ENCODE data around the gene SLC9C1.

SLC9C1 gene

GRCh38 chr3:112095731-112096130 lies 198.3 kb downstream of the SLC9C1 start:
- no peak overlapping the region for H3K4me2 ChIP-seq (ENCODE audit: low read length)
- H3K27ac ChIP-seq (ENCODE audit: low read depth, low read length, poor library complexity, severe bottlenecking), result no peak overlapping the region
- no peaks in the 10 kb centered on the region for H3K79me2 ChIP-seq (ENCODE audit: insufficient read depth, low read length)
- H3K4me3 ChIP-seq (ENCODE audit: low read depth, low read length, poor library complexity, severe bottlenecking), result no peak overlapping the region
- no peaks in the 10 kb centered on the region for H3K27me3 ChIP-seq (ENCODE audit: insufficient read depth, low read length)
- no peak for TF ChIP-seq EZH2 (IDR thresholded peaks at IDR 0.05; ENCODE audit: borderline replicate concordance, low read length)
- TF ChIP-seq, protein P1, sequence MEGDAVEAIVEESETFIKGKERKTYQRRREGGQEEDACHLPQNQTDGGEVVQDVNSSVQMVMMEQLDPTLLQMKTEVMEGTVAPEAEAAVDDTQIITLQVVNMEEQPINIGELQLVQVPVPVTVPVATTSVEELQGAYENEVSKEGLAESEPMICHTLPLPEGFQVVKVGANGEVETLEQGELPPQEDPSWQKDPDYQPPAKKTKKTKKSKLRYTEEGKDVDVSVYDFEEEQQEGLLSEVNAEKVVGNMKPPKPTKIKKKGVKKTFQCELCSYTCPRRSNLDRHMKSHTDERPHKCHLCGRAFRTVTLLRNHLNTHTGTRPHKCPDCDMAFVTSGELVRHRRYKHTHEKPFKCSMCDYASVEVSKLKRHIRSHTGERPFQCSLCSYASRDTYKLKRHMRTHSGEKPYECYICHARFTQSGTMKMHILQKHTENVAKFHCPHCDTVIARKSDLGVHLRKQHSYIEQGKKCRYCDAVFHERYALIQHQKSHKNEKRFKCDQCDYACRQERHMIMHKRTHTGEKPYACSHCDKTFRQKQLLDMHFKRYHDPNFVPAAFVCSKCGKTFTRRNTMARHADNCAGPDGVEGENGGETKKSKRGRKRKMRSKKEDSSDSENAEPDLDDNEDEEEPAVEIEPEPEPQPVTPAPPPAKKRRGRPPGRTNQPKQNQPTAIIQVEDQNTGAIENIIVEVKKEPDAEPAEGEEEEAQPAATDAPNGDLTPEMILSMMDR (IDR thresholded peaks at IDR 0.05; ENCODE audit: low read length), result no peak
- H4K20me1 ChIP-seq (ENCODE audit: insufficient read depth, low read length), result no peaks in the 10 kb centered on the region
- H3K9me3 ChIP-seq (ENCODE audit: low read length), result no peaks in the 10 kb centered on the region
- H3K36me3 ChIP-seq (ENCODE audit: insufficient read depth, low read length), result no peaks in the 10 kb centered on the region
- peaks cover 25% of the 10 kb centered on the region for H3K4me1 ChIP-seq (ENCODE audit: insufficient read depth, low read length, severe bottlenecking)
- no peak overlapping the region for H2AFZ ChIP-seq (ENCODE audit: low read length)
- H3K9ac ChIP-seq (ENCODE audit: low read length), result no peak overlapping the region
- no peaks in the 10 kb centered on the region for H3K9me2 ChIP-seq (ENCODE audit: low read depth, low read length)
- peaks cover 5% of the 10 kb centered on the region; the same call in 1 of the 2 replicates for H3F3A ChIP-seq (ENCODE audit: insufficient read depth, low read length)

DNA sequence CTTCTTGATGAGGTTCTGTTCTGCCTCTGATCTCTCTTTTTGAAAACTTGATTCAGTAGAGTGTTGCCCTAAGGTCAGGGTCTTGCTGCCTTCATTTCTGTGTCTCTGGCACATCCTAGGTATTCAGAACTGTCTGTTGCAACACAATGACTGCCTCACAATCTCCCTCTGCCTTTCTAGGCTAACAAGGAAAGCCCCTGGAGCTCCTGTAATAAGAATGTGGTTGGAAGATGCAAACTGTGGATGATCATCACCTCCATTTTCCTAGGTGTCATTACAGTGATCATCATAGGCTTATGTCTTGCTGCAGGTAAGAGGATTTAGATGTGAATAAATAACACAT lies 200.9 kb downstream of the SLC9C1 start:
- no peaks in the 10 kb centered on the region for H3K9me2 ChIP-seq (ENCODE audit: low read depth, low read length)
- H3K36me3 ChIP-seq (ENCODE audit: insufficient read depth, low read length), result no peaks in the 10 kb centered on the region
- H2AFZ ChIP-seq (ENCODE audit: low read length), result no peak overlapping the region
- no peak overlapping the region for H3K4me3 ChIP-seq (ENCODE audit: low read depth, low read length, poor library complexity, severe bottlenecking)
- no peaks in the 10 kb centered on the region for H3K27me3 ChIP-seq (ENCODE audit: insufficient read depth, low read length)
- H3K4me2 ChIP-seq (ENCODE audit: low read length), result 0 out of 2 replicates have a peak overlapping the region, but pooled peaks have one; percentile 44
- H3K9ac ChIP-seq (ENCODE audit: low read length), result no peak overlapping the region
- H4K20me1 ChIP-seq (ENCODE audit: insufficient read depth, low read length), result no peaks in the 10 kb centered on the region
- no peak for TF ChIP-seq EZH2 (IDR thresholded peaks at IDR 0.05; ENCODE audit: borderline replicate concordance, low read length)
- TF ChIP-seq, protein P1 (IDR thresholded peaks at IDR 0.05; ENCODE audit: low read length), result no peak
- peaks cover 40% of the 10 kb centered on the region for H3K4me1 ChIP-seq (ENCODE audit: insufficient read depth, low read length, severe bottlenecking)
- peaks cover 5% of the 10 kb centered on the region; the same call in 1 of the 2 replicates for H3F3A ChIP-seq (ENCODE audit: insufficient read depth, low read length)
- peak overlapping the region; percentile 78 for H3K27ac ChIP-seq (ENCODE audit: low read depth, low read length, poor library complexity, severe bottlenecking)
- H3K9me3 ChIP-seq (ENCODE audit: low read length), result no peaks in the 10 kb centered on the region
- H3K79me2 ChIP-seq (ENCODE audit: insufficient read depth, low read length), result no peaks in the 10 kb centered on the region

DNA sequence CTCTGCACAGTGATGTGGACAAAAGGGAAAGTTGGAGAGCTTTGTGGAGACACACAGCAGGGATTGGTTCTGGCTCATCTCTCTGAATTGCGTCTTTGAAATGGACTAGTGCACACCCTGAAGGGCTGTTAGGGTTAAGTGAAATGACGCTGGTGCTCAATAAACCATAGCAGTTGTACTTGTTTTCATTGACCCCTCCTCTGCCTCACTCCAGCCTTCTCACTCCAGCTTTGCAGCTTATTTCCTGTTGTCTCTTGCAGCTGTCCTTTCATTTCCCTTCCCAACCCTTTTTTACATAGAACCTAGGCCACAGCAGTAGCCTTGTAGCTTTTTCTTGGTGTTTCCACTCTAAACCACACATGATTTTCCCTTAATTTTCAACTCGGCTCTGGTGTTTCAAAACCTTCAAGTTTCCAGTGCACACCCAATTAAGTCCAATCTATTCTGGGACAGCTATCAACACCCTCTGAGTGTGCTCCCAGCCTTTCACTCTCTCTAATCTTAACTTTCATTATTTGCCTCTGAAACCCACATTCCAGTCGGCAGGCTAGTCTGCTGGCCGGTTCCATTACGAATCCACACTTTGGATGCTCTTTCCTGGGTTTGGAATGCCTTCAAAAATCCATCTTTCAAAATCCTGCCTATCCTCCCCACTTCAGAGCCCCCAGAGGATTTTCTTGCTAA lies 201.4 kb downstream of the SLC9C1 start:
- H3K4me3 ChIP-seq (ENCODE audit: low read depth, low read length, poor library complexity, severe bottlenecking), result no peak overlapping the region
- peaks cover 5% of the 10 kb centered on the region; the same call in 1 of the 2 replicates for H3F3A ChIP-seq (ENCODE audit: insufficient read depth, low read length)
- no peaks in the 10 kb centered on the region for H3K79me2 ChIP-seq (ENCODE audit: insufficient read depth, low read length)
- no peak for TF ChIP-seq EZH2 (IDR thresholded peaks at IDR 0.05; ENCODE audit: borderline replicate concordance, low read length)
- TF ChIP-seq, protein P1 (IDR thresholded peaks at IDR 0.05; ENCODE audit: low read length), result no peak
- peak overlapping the region; percentile 35; the same call in 1 of the 2 replicates for H3K9ac ChIP-seq (ENCODE audit: low read length)
- no peaks in the 10 kb centered on the region for H3K9me3 ChIP-seq (ENCODE audit: low read length)
- H3K36me3 ChIP-seq (ENCODE audit: insufficient read depth, low read length), result no peaks in the 10 kb centered on the region
- H2AFZ ChIP-seq (ENCODE audit: low read length), result no peak overlapping the region
- H3K4me1 ChIP-seq (ENCODE audit: insufficient read depth, low read length, severe bottlenecking), result peaks cover 45% of the 10 kb centered on the region
- H3K27me3 ChIP-seq (ENCODE audit: insufficient read depth, low read length), result no peaks in the 10 kb centered on the region
- H3K27ac ChIP-seq (ENCODE audit: low read depth, low read length, poor library complexity, severe bottlenecking), result peak overlapping the region; percentile 78
- no peaks in the 10 kb centered on the region for H4K20me1 ChIP-seq (ENCODE audit: insufficient read depth, low read length)
- peak overlapping the region; percentile 44 for H3K4me2 ChIP-seq (ENCODE audit: low read length)
- no peaks in the 10 kb centered on the region for H3K9me2 ChIP-seq (ENCODE audit: low read depth, low read length)

All from OCI-LY1 (cell line).